OCI-LY7 (cell line): ENCODE measurements around the gene RLBP1. TPM values are rescaled to one million over a fixed set of nuclear protein-coding genes. Genes with fewer than 3 reads are reported as not detected.
"Not testable (repeated sequence)": the region's sequence is repeated elsewhere in the genome, so short reads cannot be mapped to it uniquely, and the experiment has no call there.

Experiments
- BruUV-seq: library from RNA; stranded (reverse); fragments of 400-500 nt; replicated peaks from 2 replicates; lab custom pipeline; 2021; lab: Mats Ljungman, UMichigan
- CTCF ChIA-PET: fragments of 300-600 bp; sonication (Branson Sonifier 250); formaldehyde crosslinking; loops from one replicate; lab custom pipeline; 2022; ENCODE audit warnings: antibody characterized with exemption; ENCODE audit not compliant: unreplicated experiment; lab: Charles Lee
- POLR2A ChIA-PET: fragments of 300-600 bp; sonication (Branson Sonifier 250); formaldehyde crosslinking; loops from one replicate; lab custom pipeline; 2022; ENCODE audit warnings: antibody characterized with exemption; lab: Charles Lee
- DNase-seq: peaks from one replicate; pipeline ENCODE4 v3.0.0-alpha.2; 2015; ENCODE audit warnings: low spot score
- H2AFZ ChIP-seq: fragments of 200-600 bp; sonication (generic), shearing (Covaris generic); 2 replicates; pipeline ENCODE4 v1.6.1; 2014; ENCODE audit warnings: mild to moderate bottlenecking, antibody characterized with exemption, low read length, moderate library complexity
- H3K27ac ChIP-seq: fragments of 200-600 bp; sonication (generic); 2 replicates; pipeline ENCODE4 v1.5.1; 2014; ENCODE audit warnings: mixed run types, low read depth, mild to moderate bottlenecking, moderate library complexity, low read length, inconsistent platforms; ENCODE audit not compliant: poor library complexity, severe bottlenecking
- H3K36me3 ChIP-seq: fragments of 200-600 bp; sonication (generic); 2 replicates; pipeline ENCODE4 v1.6.1; 2014; ENCODE audit warnings: mild to moderate bottlenecking, antibody characterized with exemption, low read length, moderate library complexity, mixed read lengths; ENCODE audit not compliant: insufficient read depth
- H3K4me1 ChIP-seq: fragments of 200-600 bp; sonication (generic); 2 replicates; pipeline ENCODE4 v1.5.1; 2014; ENCODE audit warnings: mild to moderate bottlenecking, low read length; ENCODE audit not compliant: insufficient read depth, poor library complexity, severe bottlenecking
- H3K4me2 ChIP-seq: fragments of 200-600 bp; sonication (generic); 2 replicates; pipeline ENCODE4 v1.6.1; 2014; ENCODE audit warnings: mild to moderate bottlenecking, low read length
- H3K4me3 ChIP-seq: fragments of 200-600 bp; sonication (generic); 2 replicates; pipeline ENCODE4 v1.5.1; 2014; ENCODE audit warnings: mild to moderate bottlenecking, low read depth, low read length; ENCODE audit not compliant: poor library complexity, severe bottlenecking
- H3K79me2 ChIP-seq: fragments of 200-600 bp; sonication (generic); 2 replicates; pipeline ENCODE4 v1.6.1; 2016; ENCODE audit warnings: low read depth, mild to moderate bottlenecking, low read length, moderate library complexity, mixed read lengths; ENCODE audit not compliant: insufficient read depth
- H3K9me2 ChIP-seq: fragments of 200-600 bp; sonication (generic); 2 replicates; pipeline ENCODE4 v1.6.1; 2016; ENCODE audit warnings: mild to moderate bottlenecking, low read length, mixed read lengths; ENCODE audit not compliant: insufficient read depth
- H3K9me3 ChIP-seq: fragments of 200-600 bp; sonication (generic); 2 replicates; pipeline ENCODE4 v1.6.1; 2014; ENCODE audit warnings: mild to moderate bottlenecking, mixed run types, low read length, mixed read lengths
- H4K20me1 ChIP-seq: fragments of 200-600 bp; sonication (generic); 2 replicates; pipeline ENCODE4 v1.6.1; 2014; ENCODE audit warnings: mild to moderate bottlenecking, antibody characterized with exemption, low read length, moderate library complexity, mixed read lengths; ENCODE audit not compliant: insufficient read depth
- CTCF ChIP-seq: fragments of 200-600 bp; sonication (generic); conservative IDR thresholded peaks from 2 replicates; pipeline ENCODE4 v1.5.1; 2014; ENCODE audit warnings: mild to moderate bottlenecking, antibody characterized with exemption, low read length, moderate library complexity, mixed read lengths
- EZH2phosphoT487 ChIP-seq: fragments of 200-600 bp; sonication (generic); IDR thresholded peaks from 2 replicates; pipeline ENCODE4 v1.6.1; 2018; ENCODE audit warnings: low read depth, borderline replicate concordance, mild to moderate bottlenecking, mixed run types, antibody characterized with exemption, low read length, moderate library complexity, mixed read lengths
- intact Hi-C: fragments of 100-400 bp; cut with micrococcal nuclease; formaldehyde crosslinking; loops from one replicate; pipeline ENCODE4 v1.10.0; 2022; ENCODE audit not compliant: unreplicated experiment
- total RNA-seq, 2 experiments: library from RNA; depleted of rRNA in 1 of 2; stranded (reverse); fragments of >200 nt in 1 of 2; shearing (Covaris generic) in 1 of 2; gene quantifications; 2 replicates each; pipeline ENCODE4 v1.2.3, GENCODE V29; 2014 to 2022

RLBP1 gene
- total RNA-seq, 2 experiments from 2014 or later: not detected

- POLR2A ChIA-PET: interaction anchor here (0.6 to 1.9 kb wide), 8 partner anchors 9 to 156 kb away, joined by 3 to 9 read pairs (median 4); partner anchors contain the start of gene ABHD2
Measured at GRCh38 chr15:89243691-89244573, 22.6 kb upstream of the RLBP1 start, which contains the start of gene FANCI. TSS of gene FANCI (plus strand) at chr15:89243979. CDS start at chr15:89247648, 3,669 bp downstream.

GRCh38 chr15:89243046-89243690, 21.8 kb upstream of the RLBP1 start:
- Histone ChIP-seq H3K27ac (peak overlapping the region; percentile 88), H3K4me1 (peaks cover 20% of the 10 kb centered on the region), H3K9me2 (no peaks in the 10 kb centered on the region), H4K20me1 (peaks cover 11% of the 10 kb centered on the region; the same call in 1 of the 2 replicates), H3K4me3 (peak overlapping the region; percentile 79), H2AFZ (peak overlapping the region; percentile 97), H3K79me2 (peaks cover 39% of the 10 kb centered on the region), H3K9me3 (peaks cover 3% of the 10 kb centered on the region; the same call in 1 of the 2 replicates), H3K4me2 (peak overlapping the region; percentile 72), H3K36me3 (peaks cover 27% of the 10 kb centered on the region)
- ChIA-PET CTCF (interaction anchor here (0.7 kb wide), 1 partner anchor 36 kb away, joined by 4 read pairs; no protein-coding TSS in a partner anchor), POLR2A (interaction anchor here (0.8 to 1.9 kb wide), 3 partner anchors 9 to 34 kb away, joined by 3 to 9 read pairs (median 3); no protein-coding TSS in a partner anchor)
- BruUV-seq: no TSS peak
- no peak for DNase-seq
- intact Hi-C loops: no loop called here
- no peak for TF ChIP-seq EZH2phosphoT487
- no peak for TF ChIP-seq CTCF

More at GRCh38 chr15:89243691-89244573, 22.6 kb upstream of the RLBP1 start, which contains the start of gene FANCI:
- TF ChIP-seq CTCF (peak; percentile 78), EZH2phosphoT487 (no peak)
- peak within 1 kb of the TSS; percentile 97 for H2AFZ ChIP-seq
- H3K4me2 ChIP-seq: peak within 1 kb of the TSS; percentile 72
- H3K79me2 ChIP-seq: peaks cover 47% of the 10 kb centered on the region
- H3K4me1 ChIP-seq: peaks cover 20% of the 10 kb centered on the region
- TSS peak; percentile 67 for BruUV-seq
- peak; percentile 97 for DNase-seq
- H3K4me3 ChIP-seq: peak within 1 kb of the TSS; percentile 79
- H4K20me1 ChIP-seq: peaks cover 11% of the 10 kb centered on the region; the same call in 1 of the 2 replicates
- H3K9me2 ChIP-seq: no peaks in the 10 kb centered on the region
- H3K36me3 ChIP-seq: peaks cover 35% of the 10 kb centered on the region
- peak within 1 kb of the TSS; percentile 88 for H3K27ac ChIP-seq
- H3K9me3 ChIP-seq: peaks cover 11% of the 10 kb centered on the region; the same call in 1 of the 2 replicates
- CTCF ChIA-PET: interaction anchor here (0.7 kb wide), 1 partner anchor 37 kb away, joined by 4 read pairs; no protein-coding TSS in a partner anchor
- intact Hi-C loops: loop anchor here (1.0 kb wide), 1 partner anchor 90 kb away; the partner anchor contains the start of gene POLG

GRCh38 chr15:89239883-89240810, 18.8 kb upstream of the RLBP1 start:
- intact Hi-C loops: not testable (repeated sequence)

More at GRCh38 chr15:89239883-89240810, 18.8 kb upstream of the RLBP1 start:
- BruUV-seq, H3K79me2 ChIP-seq, H3K9me3 ChIP-seq, CTCF ChIA-PET, H3K4me1 ChIP-seq, H3K27ac ChIP-seq, DNase-seq, H3K9me2 ChIP-seq, H3K4me2 ChIP-seq, H4K20me1 ChIP-seq, H3K36me3 ChIP-seq, H3K4me3 ChIP-seq, H2AFZ ChIP-seq: not testable (repeated sequence)
- POLR2A ChIA-PET: interaction anchor here (0.7 kb wide), 1 partner anchor 31 kb away, joined by 3 read pairs; no protein-coding TSS in a partner anchor
